Left colon (tissue), 2 donors: ENCODE results near the gene POTEH. TPM values are rescaled to one million over a fixed set of nuclear protein-coding genes. Genes with fewer than 3 reads are reported as not detected.
"Not testable (repeated sequence)": the region's sequence is repeated elsewhere in the genome, so short reads cannot be mapped to it uniquely, and the experiment has no call there.

Experiments used
- ATAC-seq: fragments of 200-7000 bp; cut with Tn5 transposase; one replicate; pipeline ENCODE4 v1.9.1; 2020; ENCODE audit warnings: mild to moderate bottlenecking, moderate library complexity
- DNase-seq, 2 donors: peaks; one replicate each; pipeline ENCODE4 v3.0.0-alpha.2; 2020
- intact Hi-C, 2 donors: fragments of 100-400 bp; cut with DNase I in 1 of 2; cut with micrococcal nuclease in 1 of 2; formaldehyde crosslinking; loops; one replicate each; pipeline versions ENCODE4 v1.11.2 to v1.14.0; 2022; cut with DNase I, micrococcal nuclease
- total RNA-seq, 2 donors: library from RNA; stranded (reverse); fragmentation: NEBNext Ultra II Directional; extraction: Animal tissue kit (Norgen Biotek cat#: 25700); gene quantifications; one replicate each; pipeline ENCODE4 v1.2.1, GENCODE V29; 2021
- donor health status: DM: no; HTN: no; CAD: no.
- donor health status: DM: yes; HTN: yes; CAD: no.

Gene POTEH
- total RNA-seq, 2 donors from 2014 or later = not detected

- intact Hi-C loops, ATAC-seq, DNase-seq: not testable (repeated sequence)
Observed at GRCh38 chr22:15729209-15729917, 39.5 kb downstream of the POTEH start.

- ATAC-seq, intact Hi-C loops, DNase-seq: not testable (repeated sequence)
Observed at GRCh38 chr22:15731023-15731422, 41.2 kb downstream of the POTEH start.

GRCh38 chr22:15734411-15734810 is 44.6 kb downstream of the POTEH start:
- DNase-seq, intact Hi-C loops, ATAC-seq: not testable (repeated sequence)

GRCh38 chr22:15738157-15738908 is 48.5 kb downstream of the POTEH start:
- DNase-seq, intact Hi-C loops, ATAC-seq: not testable (repeated sequence)

- ATAC-seq, intact Hi-C loops, DNase-seq: not testable (repeated sequence)
Observed at GRCh38 chr22:15738909-15739391, 49.1 kb downstream of the POTEH start.

GRCh38 chr22:15747636-15748323 is 58.0 kb downstream of the POTEH start:
- DNase-seq, intact Hi-C loops, ATAC-seq: not testable (repeated sequence)

GRCh38 chr22:15749181-15749970 is 59.5 kb downstream of the POTEH start:
- ATAC-seq, DNase-seq, intact Hi-C loops: not testable (repeated sequence)

- DNase-seq, ATAC-seq, intact Hi-C loops: not testable (repeated sequence)
Observed at GRCh38 chr22:15759443-15760097, 69.7 kb downstream of the POTEH start.

- DNase-seq, ATAC-seq, intact Hi-C loops: not testable (repeated sequence)
Observed at GRCh38 chr22:15760388-15761150, 70.7 kb downstream of the POTEH start.

GRCh38 chr22:15761151-15761777 is 71.4 kb downstream of the POTEH start:
- intact Hi-C loops, ATAC-seq, DNase-seq: not testable (repeated sequence)

GRCh38 chr22:15763559-15763958 is 73.7 kb downstream of the POTEH start:
- intact Hi-C loops, ATAC-seq, DNase-seq: not testable (repeated sequence)

Other genes with a start within 250 kb of the POTEH start
- not detected for gene OR11H1, start 161.8 kb upstream of the POTEH start, total RNA-seq